D721Med (cell line): ENCODE data around the gene SMC3.
"Not testable (repeated sequence)": the region's sequence is repeated elsewhere in the genome, so short reads cannot be mapped to it uniquely, and the experiment has no call there.

Source experiments
- DNase-seq: peaks from one replicate; pipeline ENCODE4 v3.0.0; 2011; ENCODE audit warnings: low spot score; ENCODE audit not compliant: insufficient read length
- FAIRE-seq: peaks from 2 replicates; lab custom pipeline; 2011; peaks lifted over from hg19 to GRCh38; lab: Jason Lieb, UNC
- TF ChIP-seq, protein P1 (sequence below): IDR thresholded peaks from 2 replicates; pipeline ENCODE4 v1.5.1; 2012; ENCODE audit warnings: mild to moderate bottlenecking, control low read depth; ENCODE audit not compliant: insufficient read depth; ENCODE audit errors: missing control alignments

SMC3 gene

GRCh38 chr10:110591760-110592159 is 24.3 kb downstream of the SMC3 start:
- FAIRE-seq (no peak), DNase-seq (no peak)
- TF ChIP-seq, protein P1, sequence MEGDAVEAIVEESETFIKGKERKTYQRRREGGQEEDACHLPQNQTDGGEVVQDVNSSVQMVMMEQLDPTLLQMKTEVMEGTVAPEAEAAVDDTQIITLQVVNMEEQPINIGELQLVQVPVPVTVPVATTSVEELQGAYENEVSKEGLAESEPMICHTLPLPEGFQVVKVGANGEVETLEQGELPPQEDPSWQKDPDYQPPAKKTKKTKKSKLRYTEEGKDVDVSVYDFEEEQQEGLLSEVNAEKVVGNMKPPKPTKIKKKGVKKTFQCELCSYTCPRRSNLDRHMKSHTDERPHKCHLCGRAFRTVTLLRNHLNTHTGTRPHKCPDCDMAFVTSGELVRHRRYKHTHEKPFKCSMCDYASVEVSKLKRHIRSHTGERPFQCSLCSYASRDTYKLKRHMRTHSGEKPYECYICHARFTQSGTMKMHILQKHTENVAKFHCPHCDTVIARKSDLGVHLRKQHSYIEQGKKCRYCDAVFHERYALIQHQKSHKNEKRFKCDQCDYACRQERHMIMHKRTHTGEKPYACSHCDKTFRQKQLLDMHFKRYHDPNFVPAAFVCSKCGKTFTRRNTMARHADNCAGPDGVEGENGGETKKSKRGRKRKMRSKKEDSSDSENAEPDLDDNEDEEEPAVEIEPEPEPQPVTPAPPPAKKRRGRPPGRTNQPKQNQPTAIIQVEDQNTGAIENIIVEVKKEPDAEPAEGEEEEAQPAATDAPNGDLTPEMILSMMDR, result no peak

- DNase-seq, result no peak
- TF ChIP-seq, protein P1, result no peak
- no peak for FAIRE-seq
These were observed 30.0 kb downstream of the SMC3 start for GRCh38 chr10:110597476-110597875.

GRCh38 chr10:110600487-110601101 is 33.1 kb downstream of the SMC3 start:
- DNase-seq (no peak), FAIRE-seq (no peak)

DNA sequence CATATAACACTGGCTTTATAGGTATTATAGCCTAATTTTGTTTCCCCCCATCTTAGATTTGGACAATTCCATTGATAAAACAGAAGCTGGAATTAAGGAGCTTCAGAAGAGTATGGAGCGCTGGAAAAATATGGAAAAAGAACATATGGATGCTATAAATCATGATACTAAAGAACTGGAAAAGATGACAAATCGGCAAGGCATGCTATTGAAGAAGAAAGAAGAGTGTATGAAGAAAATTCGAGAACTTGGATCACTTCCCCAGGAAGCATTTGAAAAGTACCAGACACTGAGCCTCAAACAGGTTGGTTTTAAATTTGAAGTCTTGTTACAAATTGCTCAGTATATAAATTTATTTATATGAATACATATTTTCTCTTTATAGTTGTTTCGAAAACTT is 34.1 kb downstream of the SMC3 start:
- FAIRE-seq (no peak), DNase-seq (no peak)
- TF ChIP-seq, protein P1, result no peak

More at GRCh38 chr10:110600487-110601101, 33.1 kb downstream of the SMC3 start:
- TF ChIP-seq, protein P1, result peak; percentile 58

DNA sequence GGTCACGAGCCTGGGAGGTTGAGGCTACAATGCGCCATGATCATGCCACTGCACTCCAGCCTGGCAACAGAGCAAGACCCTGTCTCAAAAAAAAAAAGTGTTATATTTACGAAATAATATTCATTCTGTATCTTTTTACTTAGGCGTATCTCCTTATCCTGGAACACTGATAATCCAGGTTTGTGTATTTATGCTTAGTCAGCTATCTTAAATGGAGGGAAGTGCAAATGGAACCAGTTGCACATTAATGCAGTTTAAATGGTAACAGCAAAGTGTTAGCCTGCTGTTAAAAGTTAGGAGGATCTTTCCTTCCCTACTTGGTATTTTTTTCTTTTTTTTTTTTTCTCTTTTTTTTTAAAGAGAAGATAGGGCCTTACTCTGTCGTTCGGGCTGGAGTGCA is 40.6 kb downstream of the SMC3 start:
- no peak for DNase-seq
- TF ChIP-seq, protein P1, result no peak
- no peak for FAIRE-seq

DNA sequence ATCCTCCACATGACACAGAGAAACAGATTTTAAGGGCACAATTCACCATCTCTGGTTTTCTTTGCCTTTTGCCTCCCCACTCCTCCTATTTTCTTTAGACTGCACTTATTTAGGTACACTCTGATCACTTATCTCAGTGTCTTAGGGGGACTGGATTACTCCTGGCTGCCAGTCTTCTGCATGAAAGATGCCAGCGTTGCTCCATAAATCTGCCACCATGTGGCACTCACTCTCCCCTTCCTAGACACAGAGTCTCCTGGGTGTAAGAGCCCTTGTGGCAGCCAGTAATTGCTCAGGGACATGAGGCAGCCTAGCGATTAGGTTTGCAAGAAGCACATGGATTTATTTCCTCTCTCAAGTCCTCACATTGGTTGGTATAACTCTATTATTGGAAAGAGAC is 42.1 kb downstream of the SMC3 start:
- DNase-seq (no peak), FAIRE-seq (no peak)
- TF ChIP-seq, protein P1, result peak; percentile 44

DNA sequence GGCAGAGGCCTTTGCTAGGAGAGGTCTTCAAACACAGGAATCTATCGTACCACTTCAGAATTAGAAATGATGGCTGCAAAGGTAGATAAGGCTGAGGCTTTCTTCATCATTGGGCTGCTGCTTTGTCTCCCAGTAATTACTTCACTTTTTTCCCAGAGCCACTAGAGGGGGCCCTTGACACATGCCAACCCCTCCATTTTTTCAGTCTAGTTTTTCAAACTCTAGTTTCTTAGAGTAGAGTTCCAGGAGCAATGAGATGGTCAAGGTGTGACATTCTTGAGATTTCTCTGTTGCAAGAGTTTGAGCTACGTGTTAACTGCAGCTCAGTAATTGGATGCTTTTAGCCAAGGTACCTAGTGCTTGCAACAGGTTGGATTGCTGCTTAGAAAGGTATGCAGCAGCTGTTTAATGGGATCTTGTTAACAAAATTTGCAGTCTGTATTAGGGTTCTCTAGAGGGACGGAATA is 42.8 kb downstream of the SMC3 start:
- TF ChIP-seq, protein P1, result peak; percentile 88
- no peak for FAIRE-seq
- DNase-seq, result peak; percentile 24

DNA sequence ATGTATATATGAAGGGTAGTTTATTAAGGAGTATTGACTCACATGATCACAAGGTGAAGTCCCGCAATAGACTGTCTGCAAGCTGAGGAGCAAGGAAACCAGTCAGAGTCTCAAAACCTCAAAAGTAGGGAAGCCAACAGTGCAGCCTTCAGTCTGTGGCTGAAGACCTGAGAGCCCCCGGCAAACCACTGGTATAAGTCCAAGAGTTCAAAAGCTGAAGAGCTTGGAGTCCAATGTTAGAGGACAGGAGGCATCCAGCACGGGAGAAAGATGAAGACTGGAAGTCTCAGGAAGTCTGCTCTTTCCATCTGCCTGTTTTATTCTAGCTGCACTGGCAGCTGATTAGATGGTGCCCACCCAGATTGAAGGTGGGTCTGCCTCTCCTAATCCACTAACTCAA is 43.3 kb downstream of the SMC3 start:
- DNase-seq, FAIRE-seq: not testable (repeated sequence)
